CD4-positive, alpha-beta T cell treated with Interleukin-4 for 4 hours (primary cell): ENCODE results near the gene CASR.

Experiments used
- DNase-seq: peaks from one replicate; pipeline ENCODE4 v3.0.0-alpha.2; 2020

Gene CASR

GRCh38 chr3:122307094-122307687 lies 123.7 kb downstream of the CASR start:
- no peak for DNase-seq

GRCh38 chr3:122307976-122308375 lies 124.5 kb downstream of the CASR start:
- DNase-seq: no peak

- DNase-seq: no peak
Measured at GRCh38 chr3:122310361-122310760, 126.9 kb downstream of the CASR start.

GRCh38 chr3:122312826-122313225 lies 129.4 kb downstream of the CASR start:
- no peak for DNase-seq

GRCh38 chr3:122313281-122313680 lies 129.8 kb downstream of the CASR start:
- no peak for DNase-seq

GRCh38 chr3:122314228-122314876 lies 130.9 kb downstream of the CASR start:
- no peak for DNase-seq

- DNase-seq: no peak
Measured at GRCh38 chr3:122315619-122316018, 132.2 kb downstream of the CASR start.

- no peak for DNase-seq
Measured at GRCh38 chr3:122316368-122316767, 132.9 kb downstream of the CASR start.

- no peak for DNase-seq
Measured at GRCh38 chr3:122318620-122319019, 135.2 kb downstream of the CASR start.

- DNase-seq: peak; percentile 54
Measured at GRCh38 chr3:122322095-122323075, 138.9 kb downstream of the CASR start.

GRCh38 chr3:122324871-122325323 lies 141.4 kb downstream of the CASR start, which contains the start of gene CSTA:
TSS of gene CSTA (plus strand) at chr3:122325248. CDS start at chr3:122325293, 45 bp downstream.
- DNase-seq: no peak

- no peak for DNase-seq
Measured at GRCh38 chr3:122325769-122326168, 142.3 kb downstream of the CASR start.

GRCh38 chr3:122331886-122332285 lies 148.4 kb downstream of the CASR start:
- DNase-seq: no peak

- no peak for DNase-seq
Measured at GRCh38 chr3:122332551-122332950, 149.1 kb downstream of the CASR start.
